ENCODE measurements around the gene S100A8. TPM values are rescaled to one million over a fixed set of nuclear protein-coding genes. Genes with fewer than 3 reads are reported as not detected.

The S100A8 gene
- total and polyA plus RNA-seq, 2 donors (not counting 3 experiments of a cell fraction or from before 2014, with no cell fraction given) = not detected

GRCh38 chr1:153379591-153379990 lies 11.3 kb downstream of the S100A8 start:
- Histone ChIP-seq H3K27me3 (ENCODE audit: control insufficient read depth in 2 of 2, insufficient read depth in 2 of 2, low read length in 2 of 2) (no peaks in the 10 kb centered on the region), H3K4me1 (ENCODE audit: control insufficient read depth, extremely low read depth, insufficient read depth, low read length) (no peaks in the 10 kb centered on the region), H4K20me1 (replicated peaks; ENCODE audit: control insufficient read depth, extremely low read depth, insufficient read depth, low read length) (no peaks in the 10 kb centered on the region), H3K9ac (replicated peaks; ENCODE audit: extremely low read depth, insufficient read depth, low read length) (no peak overlapping the region), H3K79me2 (ENCODE audit: control insufficient read depth, insufficient read depth, low read length) (no peaks in the 10 kb centered on the region), H3K9me1 (replicated peaks; ENCODE audit: control insufficient read depth, extremely low read depth, insufficient read depth, low read length) (no peaks in the 10 kb centered on the region), H3K27ac (ENCODE audit: insufficient read depth, low read depth, low read length) (no peak overlapping the region), H2AFZ (ENCODE audit: low read depth, low read length) (no peak overlapping the region), H3K9me3 (replicated peaks; ENCODE audit: control insufficient read depth, insufficient read depth, low read length) (no peaks in the 10 kb centered on the region), H3K4me2 (ENCODE audit: insufficient read depth, low read length) (no peak overlapping the region), H3K4me3 (replicated peaks in 1 of 3; ENCODE audit: insufficient read depth in 1 of 3, low read depth in 1 of 3, low read length in 3 of 3) (no peak overlapping the region), H3K36me3 (ENCODE audit: control insufficient read depth in 2 of 2, extremely low read depth in 1 of 2, insufficient read depth in 2 of 2, low read length in 2 of 2) (no peaks in the 10 kb centered on the region)
- dilution Hi-C loops (cut with MboI; ENCODE audit: extremely low pct_ligation_motif_present, low sequenced_read_pairs) = no loop called here
- CTCF ChIA-PET = no interaction called here
- no peak for DNase-seq (ENCODE audit: low read depth, low spot score)
- intact Hi-C loops (cut with micrococcal nuclease) = no loop called here
- BruUV-seq (replicated peaks) = no TSS peak
- no peak for FAIRE-seq
- POLR2A ChIA-PET = no interaction called here
- TF ChIP-seq, protein P1, sequence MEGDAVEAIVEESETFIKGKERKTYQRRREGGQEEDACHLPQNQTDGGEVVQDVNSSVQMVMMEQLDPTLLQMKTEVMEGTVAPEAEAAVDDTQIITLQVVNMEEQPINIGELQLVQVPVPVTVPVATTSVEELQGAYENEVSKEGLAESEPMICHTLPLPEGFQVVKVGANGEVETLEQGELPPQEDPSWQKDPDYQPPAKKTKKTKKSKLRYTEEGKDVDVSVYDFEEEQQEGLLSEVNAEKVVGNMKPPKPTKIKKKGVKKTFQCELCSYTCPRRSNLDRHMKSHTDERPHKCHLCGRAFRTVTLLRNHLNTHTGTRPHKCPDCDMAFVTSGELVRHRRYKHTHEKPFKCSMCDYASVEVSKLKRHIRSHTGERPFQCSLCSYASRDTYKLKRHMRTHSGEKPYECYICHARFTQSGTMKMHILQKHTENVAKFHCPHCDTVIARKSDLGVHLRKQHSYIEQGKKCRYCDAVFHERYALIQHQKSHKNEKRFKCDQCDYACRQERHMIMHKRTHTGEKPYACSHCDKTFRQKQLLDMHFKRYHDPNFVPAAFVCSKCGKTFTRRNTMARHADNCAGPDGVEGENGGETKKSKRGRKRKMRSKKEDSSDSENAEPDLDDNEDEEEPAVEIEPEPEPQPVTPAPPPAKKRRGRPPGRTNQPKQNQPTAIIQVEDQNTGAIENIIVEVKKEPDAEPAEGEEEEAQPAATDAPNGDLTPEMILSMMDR (IDR thresholded peaks at IDR 0.05; ENCODE audit: extremely low read depth in 1 of 2, insufficient read depth in 1 of 2, low read depth in 1 of 2, low read length in 2 of 2) = no peak
- no peak for TF ChIP-seq POLR2A (IDR thresholded peaks at IDR 0.05; ENCODE audit: low read depth, low read length)
- no peak for TF ChIP-seq POLR2AphosphoS5 (IDR thresholded peaks at IDR 0.05; ENCODE audit: insufficient read depth, low read depth, low read length)
- no peak for TF ChIP-seq MAX (IDR thresholded peaks at IDR 0.05; ENCODE audit: insufficient read depth, insufficient read length)
- TF ChIP-seq EZH2 (IDR thresholded peaks at IDR 0.05; ENCODE audit: borderline replicate concordance, low read depth, low read length, severe bottlenecking) = no peak
- TF ChIP-seq JUN (IDR thresholded peaks at IDR 0.05; ENCODE audit: borderline replicate concordance, insufficient read depth, insufficient read length, low read depth) = no peak
- no peak for TF ChIP-seq GATA2 (IDR thresholded peaks at IDR 0.05; ENCODE audit: insufficient read depth, insufficient read length, low read depth, low read length)
- TF ChIP-seq FOS (IDR thresholded peaks at IDR 0.05; ENCODE audit: borderline replicate concordance, insufficient read depth, low read length) = no peak
- no peak for TF ChIP-seq MYC (IDR thresholded peaks at IDR 0.05; ENCODE audit: low read depth, low read length)

All from endothelial cell of umbilical vein (primary cell).